HG03097 (cell line): ENCODE measurements around the gene DIPK1B.
"Not testable (repeated sequence)": the region's sequence is repeated elsewhere in the genome, so short reads cannot be mapped to it uniquely, and the experiment has no call there.

Experiments
- ATAC-seq: cut with Tn5 transposase; IDR thresholded peaks from one replicate; pipeline ENCODE4 v1.9.1; 2021; ENCODE audit not compliant: unreplicated experiment, low FRiP score

DIPK1B gene

GRCh38 chr9:136762915-136763648 lies 50.7 kb downstream of the DIPK1B start:
- ATAC-seq = no peak

- ATAC-seq = no peak
Measured at GRCh38 chr9:136763649-136764035, 51.3 kb downstream of the DIPK1B start.

GRCh38 chr9:136764301-136764891 lies 52.0 kb downstream of the DIPK1B start, which contains the start of gene LCN15:
LCN15 (minus strand) TSS chr9:136764518; CDS start chr9:136764488, 30 bp downstream.
- ATAC-seq = no peak

DNA sequence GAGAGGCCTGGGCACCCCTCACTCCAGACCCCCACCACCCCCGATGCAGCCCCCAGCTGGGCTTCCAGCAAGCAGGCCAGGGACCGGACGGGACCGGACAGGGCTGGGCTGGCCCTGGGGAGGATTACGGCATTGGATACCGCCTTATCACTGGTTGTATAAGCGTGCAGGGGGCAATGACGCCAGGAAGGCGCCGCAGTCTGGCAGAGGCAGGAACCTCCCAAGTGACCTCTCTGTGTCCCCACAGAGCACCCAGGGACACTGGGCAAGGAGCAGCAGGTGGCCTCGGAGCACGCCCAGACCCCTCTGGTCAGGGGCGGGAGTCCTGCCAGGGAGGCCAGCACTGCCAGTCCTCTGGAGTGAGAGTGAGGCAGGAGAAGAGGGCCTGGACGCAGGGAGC lies 52.7 kb downstream of the DIPK1B start:
- no peak for ATAC-seq

- ATAC-seq = not testable (repeated sequence)
Measured at GRCh38 chr9:136765745-136766409, 53.5 kb downstream of the DIPK1B start.

DNA sequence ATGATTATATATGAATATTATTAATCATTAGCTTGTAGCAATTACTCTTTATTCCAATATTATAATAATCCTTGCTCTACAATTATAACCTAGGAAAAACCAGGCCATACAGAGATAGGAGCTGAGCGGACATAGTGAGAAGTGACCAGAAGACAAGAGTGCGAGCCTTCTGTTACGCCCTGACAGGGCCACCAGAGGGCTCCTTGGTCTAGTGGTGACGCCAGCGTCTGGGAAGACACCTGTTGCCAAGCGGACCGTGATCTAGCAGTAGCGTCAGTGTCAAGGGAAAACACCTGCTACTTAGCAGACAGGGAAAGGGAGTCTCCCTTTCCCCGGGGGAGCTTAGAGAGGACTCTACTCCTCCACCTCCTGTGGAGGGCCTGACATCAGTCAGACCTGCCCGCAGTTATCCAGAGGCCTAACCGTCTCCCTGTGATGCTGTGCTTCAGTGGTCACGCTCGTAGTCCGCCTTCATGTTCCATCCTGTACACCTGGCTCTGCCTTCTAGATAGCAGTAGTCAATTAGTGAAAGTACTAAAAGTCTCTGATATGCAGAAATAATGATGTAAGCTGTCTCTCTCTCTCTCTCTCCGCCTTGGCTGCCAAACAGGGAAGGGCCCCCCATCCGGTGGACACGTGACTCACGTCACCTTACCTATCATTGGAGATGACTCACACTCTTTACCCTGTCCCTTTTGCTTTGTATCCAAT lies 54.2 kb downstream of the DIPK1B start:
- ATAC-seq = not testable (repeated sequence)

DNA sequence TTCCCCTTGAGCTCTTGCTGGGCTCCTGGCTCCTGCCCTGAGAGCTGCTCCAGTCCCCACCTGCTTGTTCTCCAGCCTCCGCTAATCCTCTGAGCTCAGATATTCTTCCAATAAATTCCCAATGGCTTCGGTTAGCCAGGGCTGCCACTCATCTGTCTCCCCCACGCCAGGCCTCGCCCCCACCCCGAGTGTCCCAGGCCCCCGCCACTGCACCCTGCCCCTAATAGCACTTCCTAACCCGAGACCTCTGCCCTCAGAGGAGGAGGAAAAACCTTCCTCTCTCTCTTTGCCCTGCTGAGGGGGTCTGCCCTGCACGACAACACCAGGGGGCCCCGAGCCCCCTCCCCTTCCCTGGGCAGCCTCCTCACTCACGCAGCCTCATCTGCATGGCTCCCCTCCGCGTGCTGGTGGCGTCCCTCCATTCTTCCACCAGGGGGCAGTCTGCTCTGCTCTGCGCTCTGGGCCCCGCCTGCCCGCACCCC lies 57.4 kb downstream of the DIPK1B start:
- ATAC-seq = no peak

- ATAC-seq = no peak
Measured at GRCh38 chr9:136771907-136772415, 59.6 kb downstream of the DIPK1B start.

- no peak for ATAC-seq
Measured at GRCh38 chr9:136773386-136774044, 61.1 kb downstream of the DIPK1B start.
